Stomach (tissue), 4 donors: ENCODE data around the gene MRC1.

Source experiments
- POLR2A ChIP-seq, 4 donors: fragments of 450-650 bp; IDR thresholded peaks; one replicate each; pipeline ENCODE4 v1.6.1; 2016; ENCODE audit warnings: antibody characterized with exemption in 4 of 4, control low read depth in 2 of 4, mild to moderate bottlenecking in 1 of 4, moderate library complexity in 1 of 4
- POLR2AphosphoS5 ChIP-seq, 3 donors: sonication (generic); formaldehyde crosslinking; IDR thresholded peaks; one replicate each; pipeline ENCODE4 v1.6.1; 2016; ENCODE audit warnings: antibody characterized with exemption in 3 of 3
- TF ChIP-seq, protein P1 (sequence below), 7 experiments: fragments of 450-650 bp in 4 of 7; fragments of 200-600 bp in 3 of 7; sonication (generic) in 3 of 7; IDR thresholded peaks; one replicate each; pipeline ENCODE4 v1.5.1; 2016 to 2019; ENCODE audit warnings: antibody characterized with exemption in 7 of 7, control low read depth in 2 of 7, mild to moderate bottlenecking in 1 of 7

DNA sequence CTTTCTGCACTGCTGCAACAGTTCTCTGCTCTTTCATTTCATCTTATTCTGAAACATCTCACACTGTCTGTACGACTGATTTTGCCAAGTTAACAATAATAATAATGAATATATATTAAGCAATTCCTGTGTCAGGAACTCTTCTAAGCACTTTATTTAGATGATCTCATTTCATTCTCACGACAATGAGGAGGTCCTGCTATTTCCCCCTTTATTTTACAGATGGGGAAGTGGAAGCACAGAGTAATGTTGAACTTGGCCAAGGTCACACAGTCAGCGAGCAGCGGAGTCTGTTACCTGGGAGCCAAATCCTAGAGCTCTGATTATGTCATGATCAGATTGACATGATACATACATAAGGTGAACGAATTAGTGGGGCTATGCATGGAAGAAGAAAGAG is 5.8 kb downstream of the MRC1 start:
- TF ChIP-seq, protein P1, sequence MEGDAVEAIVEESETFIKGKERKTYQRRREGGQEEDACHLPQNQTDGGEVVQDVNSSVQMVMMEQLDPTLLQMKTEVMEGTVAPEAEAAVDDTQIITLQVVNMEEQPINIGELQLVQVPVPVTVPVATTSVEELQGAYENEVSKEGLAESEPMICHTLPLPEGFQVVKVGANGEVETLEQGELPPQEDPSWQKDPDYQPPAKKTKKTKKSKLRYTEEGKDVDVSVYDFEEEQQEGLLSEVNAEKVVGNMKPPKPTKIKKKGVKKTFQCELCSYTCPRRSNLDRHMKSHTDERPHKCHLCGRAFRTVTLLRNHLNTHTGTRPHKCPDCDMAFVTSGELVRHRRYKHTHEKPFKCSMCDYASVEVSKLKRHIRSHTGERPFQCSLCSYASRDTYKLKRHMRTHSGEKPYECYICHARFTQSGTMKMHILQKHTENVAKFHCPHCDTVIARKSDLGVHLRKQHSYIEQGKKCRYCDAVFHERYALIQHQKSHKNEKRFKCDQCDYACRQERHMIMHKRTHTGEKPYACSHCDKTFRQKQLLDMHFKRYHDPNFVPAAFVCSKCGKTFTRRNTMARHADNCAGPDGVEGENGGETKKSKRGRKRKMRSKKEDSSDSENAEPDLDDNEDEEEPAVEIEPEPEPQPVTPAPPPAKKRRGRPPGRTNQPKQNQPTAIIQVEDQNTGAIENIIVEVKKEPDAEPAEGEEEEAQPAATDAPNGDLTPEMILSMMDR (IDR thresholded peaks at IDR 0.05) = no peak
- TF ChIP-seq POLR2AphosphoS5 (IDR thresholded peaks at IDR 0.05) = no peak
- no peak for TF ChIP-seq POLR2A (IDR thresholded peaks at IDR 0.05)
